Activated gamma-delta T cell (primary cell): ENCODE data around the gene SLCO2A1.

Experiments
- DNase-seq: peaks from one replicate; lab custom pipeline; 2025; lab: John Stamatoyannopoulos, UW

The SLCO2A1 gene

DNA sequence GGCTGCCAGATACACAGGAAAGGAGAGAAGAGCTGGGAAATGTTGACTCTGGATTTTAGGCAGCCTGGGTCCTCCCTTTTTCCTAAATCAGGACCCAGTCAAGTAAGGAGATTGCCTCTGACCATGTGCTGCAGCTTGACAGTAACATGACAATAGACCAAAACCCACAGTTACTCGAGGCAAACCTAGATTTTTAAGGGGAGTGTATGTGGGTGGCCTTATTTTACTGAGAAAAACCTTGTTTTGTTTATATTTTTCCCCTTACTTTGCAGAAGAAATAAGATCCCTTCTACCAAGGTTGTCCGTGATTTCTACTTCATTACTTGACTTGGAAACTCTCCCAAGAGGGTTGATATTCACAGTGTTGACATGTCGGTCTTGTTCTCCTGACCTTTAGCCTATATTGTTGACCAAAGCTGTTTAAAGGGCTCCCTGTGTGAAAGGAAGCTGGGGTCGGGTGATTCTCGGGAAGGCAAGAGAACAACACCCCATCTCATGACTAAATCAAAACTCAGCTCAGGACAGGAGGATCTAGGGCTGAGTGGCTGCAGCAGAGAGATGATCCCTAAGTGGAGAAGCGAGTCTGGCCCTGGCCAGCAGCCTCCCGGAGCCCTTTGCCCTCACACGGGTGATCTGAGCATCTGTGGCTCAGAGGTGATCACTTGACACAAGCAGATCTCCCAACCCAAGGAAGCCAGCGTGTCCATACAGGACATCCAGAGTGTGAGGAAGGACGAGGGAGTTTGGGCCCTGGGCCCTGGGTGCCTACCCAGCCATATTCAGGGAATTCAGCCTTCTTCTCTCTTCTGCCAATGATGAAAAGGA is 31.0 kb upstream of the SLCO2A1 start:
- no peak for DNase-seq

DNA sequence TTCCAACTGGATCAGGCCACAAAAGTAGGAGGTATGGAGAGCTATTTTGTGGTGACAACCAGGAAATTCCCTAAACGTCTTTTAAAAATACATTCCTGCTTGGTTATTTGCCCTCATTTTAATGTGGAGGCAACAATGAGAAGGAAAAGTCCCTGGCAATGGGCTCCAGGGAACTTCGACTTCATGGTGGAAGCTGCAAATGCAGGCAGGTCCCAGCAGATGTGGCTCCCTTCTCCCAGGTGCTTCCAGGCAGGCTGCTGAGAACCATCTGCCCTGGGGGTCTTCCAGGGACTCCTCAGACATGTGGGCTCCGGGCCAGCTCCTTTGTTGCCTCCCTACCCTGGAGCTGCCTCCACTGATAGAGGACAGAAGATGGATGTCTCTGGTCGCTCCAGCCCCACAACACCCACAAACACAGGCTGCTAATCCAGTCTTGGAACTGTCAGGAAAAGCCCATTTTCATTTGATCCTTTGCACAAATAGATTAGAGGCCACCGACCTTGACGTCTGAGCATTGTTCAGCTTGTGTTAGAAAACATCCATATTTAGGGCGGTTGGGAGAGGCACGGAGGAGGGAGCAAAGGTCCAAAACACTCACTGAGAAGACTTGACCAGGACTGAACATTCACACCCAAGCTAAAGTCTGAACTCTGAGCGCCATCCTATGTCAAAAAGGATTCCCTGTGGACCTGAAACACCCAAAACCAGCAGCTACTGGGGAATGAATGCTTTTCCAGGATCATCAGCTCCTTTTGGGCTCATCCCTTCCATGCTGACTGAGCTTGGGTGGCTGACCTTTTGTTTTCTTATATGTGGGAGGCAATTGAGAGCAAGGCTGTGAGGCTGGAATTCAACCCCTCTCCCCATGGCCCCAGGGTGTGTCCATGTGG is 30.2 kb upstream of the SLCO2A1 start:
- DNase-seq, result no peak

GRCh38 chr3:134059035-134059601 is 29.4 kb upstream of the SLCO2A1 start:
- DNase-seq, result no peak

DNA sequence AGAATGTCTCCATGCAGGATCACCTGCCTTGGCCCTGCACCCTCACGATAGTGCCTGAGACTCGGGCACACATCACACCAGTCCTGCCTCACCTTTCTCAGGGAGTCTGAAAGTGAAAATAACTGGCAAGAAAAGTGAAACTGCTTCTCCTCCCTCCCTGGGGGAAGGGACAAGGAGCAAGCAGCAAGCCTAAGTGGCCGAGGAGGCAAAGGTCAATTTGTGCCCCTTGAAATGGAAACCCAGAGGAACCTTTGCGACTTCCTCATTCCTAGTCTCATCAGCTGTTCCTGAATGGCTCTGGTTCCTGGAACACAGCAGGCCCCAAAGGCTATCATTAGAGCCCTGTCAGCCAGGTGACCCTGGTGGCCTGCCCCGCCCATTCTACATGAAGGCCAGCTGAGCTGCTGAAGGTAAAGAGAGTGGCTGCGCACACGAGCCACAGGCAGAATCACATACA is 28.0 kb upstream of the SLCO2A1 start:
- no peak for DNase-seq

GRCh38 chr3:134057006-134057653 is 27.4 kb upstream of the SLCO2A1 start:
- DNase-seq, result no peak

GRCh38 chr3:134056464-134056891 is 26.8 kb upstream of the SLCO2A1 start:
- no peak for DNase-seq

DNA sequence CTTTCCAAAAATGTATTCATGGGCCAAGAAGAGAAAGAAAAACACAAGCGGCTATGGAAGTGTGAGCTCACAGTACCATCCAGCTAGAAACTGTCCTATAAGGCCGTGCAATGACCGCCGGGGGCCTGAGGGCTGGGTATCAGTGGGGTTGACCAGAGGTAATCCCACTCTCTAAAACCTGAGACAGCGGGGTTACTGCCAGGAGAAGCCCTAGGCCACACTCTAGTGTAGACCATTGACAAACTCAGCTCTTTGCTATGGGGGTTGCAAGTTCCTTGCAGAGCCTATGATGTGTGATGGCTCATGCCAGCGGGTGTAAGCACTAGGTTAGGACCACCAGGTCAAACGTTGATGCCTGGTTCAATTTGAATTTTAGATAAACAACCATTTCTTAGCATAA is 25.9 kb upstream of the SLCO2A1 start:
- DNase-seq, result no peak

- no peak for DNase-seq
These were observed 25.2 kb upstream of the SLCO2A1 start for GRCh38 chr3:134054881-134055280.

DNA sequence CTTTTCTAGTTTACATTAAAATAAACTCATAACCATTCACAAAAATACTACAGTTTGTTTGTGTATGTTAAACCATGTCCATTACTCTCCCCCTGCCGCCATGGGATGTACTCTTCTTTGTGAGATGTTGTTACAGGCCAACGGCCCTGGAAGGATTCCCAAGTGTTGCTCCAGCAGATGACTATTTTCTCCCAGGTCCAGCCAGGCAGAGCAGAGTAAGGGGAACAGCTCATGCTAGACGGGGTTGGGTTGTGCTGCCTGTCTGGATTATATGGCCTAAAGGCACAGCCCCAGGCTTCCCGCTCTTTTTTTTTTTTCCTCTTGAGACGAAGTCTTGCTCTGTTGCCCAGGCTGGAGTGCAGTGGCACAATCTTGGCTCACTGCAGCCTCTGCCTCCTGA is 24.5 kb upstream of the SLCO2A1 start:
- DNase-seq, result no peak

GRCh38 chr3:134052370-134052769 is 22.6 kb upstream of the SLCO2A1 start:
- no peak for DNase-seq

- no peak for DNase-seq
These were observed 20.0 kb upstream of the SLCO2A1 start for GRCh38 chr3:134049676-134050075.

DNA sequence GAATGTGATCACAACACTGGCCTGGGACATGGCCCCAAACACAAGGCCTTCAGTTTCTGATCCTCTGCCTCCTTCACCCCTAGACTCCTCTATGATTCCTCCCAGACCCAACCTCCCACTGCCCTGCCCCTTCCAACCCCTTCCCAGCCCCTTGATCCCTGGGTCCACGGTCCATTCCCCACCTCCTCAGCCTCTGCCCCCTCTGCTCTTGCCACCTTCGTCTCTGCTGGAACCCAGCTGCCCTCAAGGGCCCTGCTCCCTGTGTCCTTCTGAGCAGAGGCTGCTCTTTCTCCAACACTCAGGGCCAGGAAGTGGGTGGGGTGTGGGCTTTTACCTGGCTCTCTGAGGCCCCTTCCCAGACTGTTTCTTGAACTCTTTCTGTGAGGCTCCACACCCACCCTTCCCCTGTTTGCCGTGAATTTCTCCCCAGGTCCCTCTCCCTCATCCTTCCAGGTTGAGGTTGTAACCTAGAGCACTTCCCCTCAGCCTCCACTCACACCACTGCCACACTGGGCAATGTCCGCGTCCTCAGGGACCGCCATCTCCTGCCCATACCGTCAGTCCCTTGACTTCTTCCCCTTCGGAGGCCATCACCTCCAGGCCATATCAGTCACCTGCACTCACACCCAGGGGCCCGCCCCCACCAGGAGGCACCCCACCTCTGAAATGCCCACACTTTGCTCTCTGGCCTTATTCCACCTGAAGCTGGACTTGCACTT is 18.7 kb upstream of the SLCO2A1 start:
- DNase-seq, result no peak

GRCh38 chr3:134044459-134044858 is 14.7 kb upstream of the SLCO2A1 start:
- no peak for DNase-seq

DNA sequence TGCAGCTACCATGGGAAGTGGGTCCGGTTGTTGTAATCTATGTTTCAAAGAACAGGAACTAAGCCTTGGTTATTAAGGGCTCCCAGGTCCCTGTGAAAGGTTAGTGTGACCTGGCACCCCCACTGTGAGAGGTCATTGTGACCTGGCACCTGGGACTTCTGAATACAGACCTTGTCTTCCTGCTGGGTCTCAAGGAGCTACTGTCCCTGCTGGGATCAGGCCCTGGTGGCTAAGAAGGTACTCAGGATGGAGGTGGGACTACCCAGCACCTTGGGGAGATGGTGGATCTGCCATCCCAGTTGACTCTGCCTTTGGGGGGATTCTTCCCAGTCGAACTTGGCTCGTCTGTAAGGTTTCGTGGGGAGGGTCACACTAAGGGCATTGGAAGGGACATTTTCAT is 10.3 kb upstream of the SLCO2A1 start:
- DNase-seq, result no peak

- DNase-seq, result no peak
These were observed 9.6 kb upstream of the SLCO2A1 start for GRCh38 chr3:134039161-134039862.

- no peak for DNase-seq
These were observed 9.0 kb upstream of the SLCO2A1 start for GRCh38 chr3:134038716-134039115.

DNA sequence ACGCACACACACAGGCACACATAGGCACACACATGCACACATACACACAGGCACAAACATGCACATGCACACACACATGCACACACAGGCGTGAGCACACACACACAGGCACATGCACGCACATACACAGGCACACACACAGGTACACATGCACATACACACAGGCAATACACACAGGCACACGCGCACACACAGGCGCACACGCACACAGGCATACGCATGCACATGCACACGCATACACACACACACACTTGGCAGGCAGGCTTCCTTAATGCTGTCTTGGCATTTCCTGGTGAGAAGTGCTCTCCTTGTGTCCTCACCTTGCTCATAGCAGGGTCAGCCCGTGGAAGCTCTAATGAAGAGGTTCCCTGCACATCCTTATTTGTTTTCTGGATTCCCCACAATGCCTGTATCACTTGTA is 8.4 kb upstream of the SLCO2A1 start:
- DNase-seq, result no peak

DNA sequence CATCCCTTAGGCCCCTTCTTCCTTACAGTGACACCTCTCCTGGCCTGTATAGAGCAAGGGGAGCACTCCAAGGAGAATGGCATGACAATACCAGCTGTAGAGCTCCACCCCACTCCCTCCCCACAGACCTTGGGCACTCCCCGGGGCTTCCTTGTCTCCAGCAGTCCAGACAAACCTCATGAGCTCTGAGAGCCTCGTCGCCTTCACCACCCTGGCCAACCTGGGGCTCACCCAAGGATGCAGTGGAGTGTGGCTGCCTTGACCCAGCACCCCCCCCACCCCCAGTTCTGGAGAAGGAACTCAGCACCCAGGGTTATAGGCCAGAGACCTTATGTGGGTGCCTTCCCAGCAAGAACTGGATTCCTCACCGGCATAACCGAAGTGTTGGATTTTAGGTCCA is 7.4 kb upstream of the SLCO2A1 start:
- no peak for DNase-seq

GRCh38 chr3:134036291-134036690 is 6.6 kb upstream of the SLCO2A1 start:
- no peak for DNase-seq

DNA sequence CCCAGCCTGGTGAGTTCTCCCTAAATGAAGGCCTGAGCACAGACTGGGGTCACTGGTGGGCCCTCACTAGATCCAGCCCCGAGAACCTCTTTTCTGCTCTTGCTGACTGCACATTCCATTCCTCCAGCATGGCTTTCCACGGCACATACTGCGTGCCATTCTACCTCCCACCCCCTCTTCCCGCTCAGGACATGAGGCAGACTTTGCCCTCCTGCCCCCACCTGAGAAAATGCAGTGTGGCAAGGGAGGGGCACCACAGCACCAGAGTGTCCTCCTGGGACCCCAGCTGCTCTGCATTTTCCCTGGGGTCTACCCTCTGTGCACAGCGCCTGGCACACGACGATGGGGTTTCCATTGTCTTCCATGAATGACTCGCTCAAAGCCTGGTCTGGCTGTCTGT is 6.1 kb upstream of the SLCO2A1 start:
- DNase-seq, result no peak
